GM21423 (cell line): ENCODE data around the gene CAMKMT.

Source experiments
- ATAC-seq: cut with Tn5 transposase; IDR thresholded peaks from one replicate; pipeline ENCODE4 v1.9.1; 2021; ENCODE audit warnings: mild to moderate bottlenecking, moderate library complexity; ENCODE audit not compliant: unreplicated experiment

CAMKMT gene

DNA sequence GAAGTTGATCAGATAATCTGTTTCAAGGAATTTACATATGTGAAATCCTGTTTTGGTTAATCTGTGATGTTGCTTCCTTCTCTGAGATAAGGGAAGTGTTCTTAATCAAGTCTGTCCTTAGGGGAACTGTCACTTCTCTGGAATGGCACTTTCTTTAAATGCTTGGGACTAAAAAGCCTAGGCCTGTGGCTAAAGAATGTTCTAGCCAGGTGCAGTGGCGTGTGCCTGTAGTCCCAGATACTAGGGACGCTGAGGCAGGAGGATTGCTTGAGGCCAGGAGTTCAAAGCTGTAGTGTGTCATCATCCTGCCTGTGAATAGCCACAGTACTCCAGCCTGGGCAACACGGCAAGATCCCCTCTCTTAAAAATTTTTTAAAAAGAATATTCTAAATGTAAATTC is 362.2 kb downstream of the CAMKMT start:
- ATAC-seq = no peak

DNA sequence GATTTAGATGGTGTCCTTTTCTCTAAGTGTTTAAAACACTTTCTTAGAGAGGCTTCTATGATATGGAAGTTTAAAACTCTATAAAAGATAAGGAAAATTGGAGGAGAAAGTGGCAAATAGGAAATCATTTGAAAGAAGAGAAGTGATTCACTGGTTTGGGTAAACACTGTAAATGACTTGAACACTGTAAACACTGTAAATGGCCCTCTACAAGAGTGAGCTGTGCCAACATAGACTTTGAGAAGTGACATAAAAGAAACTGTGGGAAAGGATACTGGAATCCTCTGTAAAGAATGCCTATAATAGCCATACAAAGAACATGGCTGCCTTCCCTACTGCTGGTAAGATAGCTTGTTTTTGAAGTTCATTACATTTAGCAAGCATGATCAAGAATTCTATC is 368.8 kb downstream of the CAMKMT start:
- ATAC-seq = no peak

DNA sequence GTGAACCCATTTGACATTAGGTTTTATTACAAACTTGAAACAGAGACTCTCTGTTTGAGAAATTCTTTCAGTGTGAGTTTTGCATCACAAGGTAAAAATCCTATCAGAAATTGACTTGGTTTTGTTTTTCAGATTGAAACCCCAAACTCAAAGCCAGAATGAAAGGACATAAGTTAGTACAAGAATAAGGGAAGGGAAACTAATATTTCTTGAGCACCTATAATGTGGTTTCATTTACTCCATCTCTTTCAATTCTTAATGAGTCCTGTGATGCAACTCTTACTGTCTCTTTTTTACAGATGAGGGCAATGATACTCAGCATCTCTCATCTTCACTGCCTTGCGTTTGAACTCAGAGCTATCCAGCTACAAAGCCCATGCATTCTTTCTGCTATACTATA is 369.8 kb downstream of the CAMKMT start:
- ATAC-seq = peak; percentile 92

DNA sequence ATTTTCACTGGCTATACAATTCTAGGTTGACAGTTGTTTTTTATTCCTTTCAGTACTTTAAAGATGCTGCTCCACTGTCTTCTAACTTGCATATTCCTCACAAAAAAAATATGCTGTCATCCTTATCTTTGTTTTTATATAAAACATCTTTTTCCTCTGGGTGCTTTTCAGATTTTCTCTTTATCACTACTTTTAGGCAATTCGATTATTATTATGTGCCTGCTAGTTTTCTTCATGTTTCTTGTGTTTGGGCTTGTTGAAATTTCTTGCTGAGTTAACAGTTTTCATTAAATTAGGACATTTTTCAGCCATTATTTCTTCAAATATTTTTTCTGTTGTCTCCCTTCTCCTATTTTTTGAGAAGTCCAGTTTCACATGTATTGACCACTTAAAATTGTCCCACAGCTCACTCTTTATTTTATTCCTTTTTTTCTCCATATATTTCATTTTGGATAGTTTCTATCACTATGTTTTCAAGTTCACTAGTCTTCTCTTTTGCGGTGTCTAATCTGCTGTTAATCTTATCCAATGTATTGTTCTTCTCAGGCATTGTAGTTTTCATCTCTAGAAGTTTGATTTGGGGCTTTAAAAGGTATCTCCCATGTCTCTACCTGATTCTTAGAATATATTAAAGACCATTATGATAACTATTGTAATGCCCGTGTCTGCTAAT is 374.7 kb downstream of the CAMKMT start:
- no peak for ATAC-seq

DNA sequence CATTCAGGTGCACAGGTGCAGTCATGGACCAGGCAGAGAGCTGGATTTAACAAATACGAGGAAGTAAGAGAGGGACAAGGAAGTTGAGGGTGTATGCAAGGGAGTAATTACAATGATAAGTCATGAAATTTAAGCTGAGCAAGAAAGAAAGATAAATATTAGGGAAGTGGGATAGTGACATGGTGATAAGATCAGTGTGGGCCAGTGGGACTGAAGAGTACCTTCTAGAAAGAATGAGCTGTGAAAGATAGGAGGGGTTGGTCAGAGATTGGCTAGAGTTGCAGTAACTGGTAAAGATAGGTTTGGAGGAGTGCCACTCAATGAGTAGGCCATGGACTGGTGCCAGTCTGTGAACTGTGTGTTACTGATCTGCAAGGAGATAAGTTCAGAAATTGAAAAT is 378.9 kb downstream of the CAMKMT start:
- no peak for ATAC-seq

DNA sequence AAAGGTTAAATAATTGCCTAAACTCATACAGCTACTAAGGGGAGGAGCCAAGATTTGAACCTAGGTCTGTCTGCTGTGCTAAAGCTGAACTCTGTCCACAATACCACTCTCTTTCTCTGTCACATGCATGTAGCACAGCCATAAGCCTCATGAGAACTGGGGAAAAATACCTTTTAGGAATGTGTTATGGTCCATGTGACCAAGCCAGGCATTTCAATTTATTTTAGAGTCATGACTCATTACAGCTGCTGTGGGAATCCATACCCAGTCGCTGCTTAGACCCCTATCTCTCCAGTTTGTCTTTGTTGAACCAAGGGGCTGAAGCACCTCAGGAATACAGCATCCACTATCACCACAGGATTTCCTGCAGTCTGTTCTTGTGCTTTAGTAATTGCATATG is 379.8 kb downstream of the CAMKMT start:
- no peak for ATAC-seq

DNA sequence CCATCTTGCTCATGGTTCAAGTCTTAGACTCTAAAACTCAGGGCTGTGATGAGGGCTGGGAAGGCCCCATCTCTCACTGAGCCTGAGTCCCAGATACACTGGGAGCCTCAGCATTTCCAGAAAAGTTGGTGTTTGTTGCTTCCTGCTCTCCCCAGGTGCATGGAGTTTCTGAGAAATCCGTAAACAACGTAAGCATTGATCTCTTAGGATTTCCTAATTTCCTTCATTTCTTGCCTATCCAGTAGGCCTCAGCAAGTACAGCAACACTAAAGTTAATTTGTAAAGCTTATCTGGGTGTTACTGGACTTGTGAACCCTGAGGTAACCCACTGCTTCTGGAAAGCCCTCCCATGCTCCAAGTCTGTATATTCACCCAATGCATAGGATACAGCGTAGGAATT is 380.3 kb downstream of the CAMKMT start:
- no peak for ATAC-seq

DNA sequence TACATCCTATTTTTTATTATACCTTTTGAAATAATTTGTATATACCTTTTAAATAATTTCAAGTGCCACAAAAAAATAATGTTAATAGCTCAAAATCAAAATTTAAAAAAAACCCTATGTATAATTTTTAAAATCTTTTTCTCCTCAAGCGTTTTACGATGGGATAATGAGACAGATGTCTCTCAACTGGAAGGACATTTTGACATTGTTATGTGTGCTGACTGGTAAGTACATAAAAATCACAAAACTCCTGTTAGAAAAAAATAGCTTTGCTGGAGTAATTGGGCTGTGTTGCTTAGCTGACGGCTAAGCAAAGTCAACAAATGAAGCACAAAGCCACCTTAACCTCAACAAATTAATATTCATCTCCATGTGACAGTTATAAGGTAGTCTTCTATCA is 381.7 kb downstream of the CAMKMT start:
- ATAC-seq = no peak

DNA sequence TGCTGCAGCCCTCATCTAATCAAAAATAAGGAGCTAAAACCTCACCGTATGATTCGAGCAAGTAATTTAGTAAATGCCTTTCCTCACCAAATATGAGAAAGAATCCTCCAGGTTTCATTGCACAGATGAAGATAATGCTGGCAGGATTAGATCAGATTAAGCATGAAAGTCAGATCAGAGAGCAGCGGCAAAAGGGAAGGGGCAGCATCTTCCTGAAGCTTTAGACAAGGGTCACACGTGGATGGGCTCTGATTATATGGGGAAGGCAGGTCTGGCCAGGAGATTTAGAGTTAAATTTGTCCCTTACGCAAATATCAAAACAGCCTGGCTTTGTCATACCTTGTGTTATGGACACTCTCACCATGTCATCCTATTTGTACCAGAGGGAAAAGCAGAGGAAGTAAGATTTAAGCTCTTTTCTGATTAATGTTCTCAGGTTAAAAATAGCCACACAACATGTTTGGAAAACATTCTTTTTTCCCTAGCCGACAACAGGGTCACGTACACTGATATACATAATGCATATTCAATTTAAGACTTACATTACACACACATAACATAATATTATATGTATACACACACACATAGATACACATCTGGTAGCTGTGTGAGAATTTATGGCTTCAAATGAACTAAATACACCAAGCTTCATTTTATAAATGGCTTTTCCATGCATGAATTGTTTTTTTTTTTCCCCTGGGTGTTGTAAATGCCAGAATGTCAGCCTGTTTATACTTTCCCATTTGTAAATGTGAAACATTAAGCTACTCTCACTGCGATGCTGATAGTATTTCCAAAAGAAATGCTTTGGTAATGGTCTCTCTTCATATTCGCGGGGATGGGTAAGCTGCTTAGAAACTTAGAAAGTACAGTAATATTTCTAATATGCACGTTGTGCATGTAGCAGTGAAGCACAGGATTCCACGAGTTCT is 383.5 kb downstream of the CAMKMT start:
- ATAC-seq = no peak

DNA sequence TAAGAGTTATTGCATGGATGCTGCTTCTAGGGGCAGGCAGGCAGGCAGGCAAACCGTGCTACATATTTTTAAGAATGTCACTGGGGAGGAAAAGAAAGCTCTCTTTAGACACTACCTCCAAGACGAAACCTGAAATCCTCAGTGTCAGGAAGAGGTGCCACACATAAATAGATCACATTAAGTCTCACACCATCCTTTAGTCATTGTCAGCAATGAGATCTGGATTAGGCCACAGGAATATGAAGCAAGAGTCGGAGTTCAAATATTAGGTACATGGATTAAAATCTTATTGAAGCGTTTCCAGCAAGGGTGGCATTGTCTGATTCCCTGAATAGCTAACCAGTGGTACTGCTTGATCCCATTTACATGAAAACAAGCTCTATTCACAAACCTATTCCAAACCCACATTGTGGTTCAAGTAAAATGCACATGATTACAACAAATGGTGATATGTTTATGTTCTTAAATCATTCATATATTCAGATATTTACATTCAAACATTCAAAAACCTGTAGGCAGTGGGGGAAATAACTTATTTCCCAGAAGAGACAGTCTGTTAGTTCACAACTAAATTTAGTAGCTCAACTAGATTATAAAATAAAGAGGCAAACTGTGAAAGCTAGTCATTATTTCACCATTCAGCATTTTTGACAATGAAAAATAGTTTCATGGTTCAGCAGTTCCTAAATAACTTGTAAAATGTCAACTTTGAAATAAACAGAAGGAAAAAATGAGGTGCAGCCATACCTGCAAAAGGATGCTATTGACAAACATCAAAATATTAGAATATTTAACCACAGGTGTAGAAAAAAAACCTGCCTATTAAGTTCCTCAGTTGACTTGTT is 384.4 kb downstream of the CAMKMT start:
- ATAC-seq = no peak

DNA sequence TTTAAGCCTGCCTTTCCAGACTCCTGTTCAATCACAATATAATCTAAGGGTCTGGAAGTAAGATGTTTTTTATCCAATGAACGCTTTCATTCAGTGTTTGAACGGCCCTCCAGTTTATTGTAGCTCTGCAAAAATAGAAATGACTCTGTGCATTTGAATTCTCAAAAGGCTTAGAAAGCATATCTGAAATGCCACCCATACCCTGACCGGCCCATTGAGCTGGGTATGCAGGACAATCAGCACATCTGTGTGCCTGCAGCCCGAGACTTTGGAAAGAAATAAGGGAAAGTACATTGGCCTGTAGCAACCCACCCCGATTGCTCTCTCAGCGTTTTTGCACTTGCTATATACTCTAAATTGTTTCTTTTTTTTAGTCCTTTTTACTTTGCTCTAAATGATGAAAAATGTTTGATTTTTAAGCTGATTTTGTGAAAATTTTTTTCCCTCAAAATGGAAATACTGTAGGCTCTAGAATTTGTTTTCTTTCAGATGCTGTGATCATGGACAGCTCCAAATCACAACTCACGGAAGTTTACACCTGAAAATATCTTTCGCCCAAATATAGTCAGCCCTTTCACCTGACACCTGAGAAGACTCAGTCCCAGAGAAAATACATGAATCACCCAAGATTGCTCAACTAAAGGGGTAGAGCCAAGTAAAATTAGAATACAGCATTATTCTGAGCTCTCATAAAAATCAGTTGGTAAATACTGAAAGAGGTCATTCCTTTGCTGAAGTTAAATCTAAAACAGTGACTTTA is 385.3 kb downstream of the CAMKMT start:
- ATAC-seq = no peak

DNA sequence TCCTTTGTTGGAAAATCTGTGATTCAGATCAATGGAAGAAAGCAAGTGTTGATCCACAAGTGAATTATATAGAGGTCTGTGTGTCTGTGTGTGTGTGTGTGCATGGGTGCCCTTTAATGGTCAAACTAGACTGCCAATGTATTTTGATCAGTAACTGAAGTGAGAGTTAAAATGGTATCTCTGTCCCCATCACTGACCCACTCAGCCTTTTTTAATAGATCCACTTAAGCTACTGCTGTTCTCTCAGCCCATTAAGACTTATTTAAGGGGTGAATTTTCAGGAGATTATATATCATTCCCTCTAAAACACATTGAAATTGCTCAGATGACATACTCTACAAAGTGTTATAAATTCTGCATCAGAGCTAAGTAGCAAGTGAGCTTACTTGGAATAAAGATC is 386.0 kb downstream of the CAMKMT start:
- ATAC-seq = no peak

DNA sequence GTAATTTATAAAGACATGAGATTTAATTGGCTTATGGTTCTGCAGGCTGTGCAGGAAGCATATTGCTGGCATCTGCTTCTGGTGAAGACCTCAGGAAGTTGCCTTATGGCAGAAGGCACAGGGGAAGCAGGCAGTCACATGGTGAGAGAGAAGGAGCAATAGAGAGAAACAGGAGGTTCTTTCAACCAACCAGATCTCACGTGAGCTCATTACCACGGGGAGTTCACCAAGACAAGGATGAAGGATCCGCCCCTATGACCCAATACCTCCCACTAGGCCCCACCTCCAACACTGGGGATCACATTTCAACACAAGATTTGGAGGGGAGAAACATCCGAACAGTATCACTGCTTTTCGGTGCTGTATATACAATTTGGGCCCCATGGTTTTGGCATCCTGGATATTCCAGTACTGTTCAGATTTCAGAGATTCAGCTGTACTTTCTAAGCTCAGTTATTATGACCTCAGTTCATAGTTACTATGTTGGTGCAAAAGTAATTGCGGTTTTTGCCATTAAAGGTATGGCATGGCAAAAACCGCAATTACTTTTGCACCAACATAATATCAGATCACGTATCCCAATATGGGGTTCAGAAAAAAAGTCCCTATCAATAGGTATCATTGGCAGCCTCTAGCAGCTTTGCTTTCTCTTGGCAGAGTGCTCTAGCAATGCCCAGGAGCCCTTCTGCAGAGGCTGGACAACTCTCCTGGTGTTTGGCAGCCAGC is 390.2 kb downstream of the CAMKMT start:
- ATAC-seq = no peak

DNA sequence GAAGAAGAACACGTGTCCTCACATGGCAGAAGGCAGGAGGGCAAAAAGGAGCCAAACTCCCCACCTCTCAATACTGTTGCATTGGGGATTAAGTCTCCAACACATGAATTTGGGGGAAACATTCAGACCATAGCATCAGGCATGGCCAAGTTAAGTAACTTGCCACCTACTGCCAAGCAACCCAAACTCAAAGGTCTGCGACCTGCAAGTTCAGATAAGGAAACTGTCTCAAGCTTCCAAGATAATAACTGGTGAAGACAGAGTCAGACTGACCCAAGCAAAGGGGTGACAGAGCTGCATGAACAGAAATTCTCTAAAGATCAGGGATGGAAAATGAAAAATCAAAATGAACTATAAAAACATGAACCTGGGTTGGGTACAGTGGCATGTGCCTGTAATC is 391.0 kb downstream of the CAMKMT start:
- ATAC-seq = no peak

DNA sequence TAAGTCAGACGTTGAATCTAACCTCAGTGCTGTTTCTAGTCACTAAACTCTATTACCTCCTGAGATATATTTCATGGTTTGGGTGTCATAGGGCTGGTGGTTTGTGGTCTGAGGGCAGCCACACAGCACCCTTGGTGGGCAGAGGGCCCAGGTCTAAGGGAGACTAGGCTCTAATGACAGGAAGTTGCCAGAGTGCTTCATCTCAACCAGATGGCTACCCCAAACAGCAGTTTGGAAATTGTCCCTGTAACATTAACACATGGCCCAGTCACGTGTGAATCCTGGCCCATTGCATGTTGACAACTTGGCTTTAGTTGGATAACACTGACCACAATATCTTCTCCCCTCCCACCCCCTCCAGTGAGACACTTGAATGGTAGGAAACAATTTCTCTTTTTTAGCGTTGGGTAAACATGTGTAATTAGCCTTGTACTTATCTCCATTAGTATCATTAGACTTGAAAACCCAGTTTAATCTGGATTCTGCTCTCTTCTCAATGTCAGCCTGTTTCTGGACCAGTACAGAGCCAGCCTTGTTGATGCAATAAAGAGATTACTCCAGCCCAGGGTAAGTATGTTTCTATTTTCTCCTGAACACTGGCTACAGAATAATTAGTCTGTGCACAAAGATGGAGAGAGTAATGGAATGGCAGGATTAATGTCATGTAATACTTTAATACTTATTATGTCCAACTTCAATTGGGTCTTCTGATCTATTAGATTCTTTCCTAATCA is 392.0 kb downstream of the CAMKMT start:
- peak; percentile 94 for ATAC-seq

DNA sequence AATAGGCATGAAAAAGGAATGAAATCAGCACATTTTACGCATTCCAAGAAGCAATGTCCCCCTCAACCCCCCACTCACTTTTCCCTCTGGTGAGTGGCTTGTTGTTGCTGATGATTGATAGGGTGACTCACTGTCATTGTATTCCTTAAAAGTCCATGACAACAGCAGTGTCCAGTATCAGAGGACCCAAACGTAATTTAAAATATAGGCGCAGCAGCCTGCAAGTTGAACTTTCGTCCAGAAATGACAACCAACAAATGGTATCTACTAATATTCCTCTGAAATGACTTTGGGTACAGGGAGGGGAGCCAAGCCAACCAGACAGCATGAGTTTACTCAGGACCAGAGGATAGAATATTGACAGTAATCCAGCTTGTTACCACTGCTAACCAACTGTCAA is 396.8 kb downstream of the CAMKMT start:
- ATAC-seq = no peak

DNA sequence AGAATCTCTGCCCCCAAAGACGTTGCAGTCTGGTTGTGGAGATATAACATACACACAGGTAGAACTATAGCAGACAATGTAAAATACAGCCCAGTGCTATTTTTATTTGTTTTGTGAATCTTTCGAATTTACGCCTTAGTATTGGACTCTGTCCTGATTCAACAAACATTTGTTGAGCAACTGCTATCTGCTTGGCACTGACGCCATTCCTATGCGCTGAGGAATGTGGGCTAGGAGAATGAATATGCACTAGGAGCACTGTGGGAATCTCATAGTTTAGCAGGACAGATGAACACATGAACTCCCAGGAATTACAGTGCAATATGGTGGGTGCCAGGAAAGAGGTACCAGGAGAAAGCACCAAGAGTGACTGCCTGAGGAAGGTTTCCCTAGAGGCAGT is 398.1 kb downstream of the CAMKMT start:
- no peak for ATAC-seq

DNA sequence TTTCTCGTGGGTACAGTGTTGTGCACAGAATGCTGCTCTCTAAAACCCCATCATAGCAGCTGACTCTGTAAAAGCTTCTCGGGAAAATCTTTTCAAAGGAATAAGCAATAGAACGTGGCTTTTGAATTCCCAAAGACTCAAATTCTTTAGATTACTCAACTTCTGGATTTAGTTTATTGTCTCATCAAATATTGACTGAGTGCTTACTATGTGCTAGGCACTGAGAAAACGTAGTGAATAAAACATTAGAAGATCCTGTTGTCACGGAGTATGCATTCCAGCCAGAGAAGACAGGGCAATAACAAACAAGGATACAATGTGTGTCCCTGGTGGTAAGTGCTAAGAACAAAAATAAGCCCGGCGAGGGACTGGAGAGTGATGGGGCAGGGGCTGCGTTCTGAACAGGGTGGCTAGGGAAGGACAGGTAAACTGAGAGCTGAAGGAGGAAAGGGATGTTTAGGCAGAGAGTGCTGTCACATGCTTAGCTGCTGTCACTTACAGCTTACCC is 401.6 kb downstream of the CAMKMT start:
- no peak for ATAC-seq

DNA sequence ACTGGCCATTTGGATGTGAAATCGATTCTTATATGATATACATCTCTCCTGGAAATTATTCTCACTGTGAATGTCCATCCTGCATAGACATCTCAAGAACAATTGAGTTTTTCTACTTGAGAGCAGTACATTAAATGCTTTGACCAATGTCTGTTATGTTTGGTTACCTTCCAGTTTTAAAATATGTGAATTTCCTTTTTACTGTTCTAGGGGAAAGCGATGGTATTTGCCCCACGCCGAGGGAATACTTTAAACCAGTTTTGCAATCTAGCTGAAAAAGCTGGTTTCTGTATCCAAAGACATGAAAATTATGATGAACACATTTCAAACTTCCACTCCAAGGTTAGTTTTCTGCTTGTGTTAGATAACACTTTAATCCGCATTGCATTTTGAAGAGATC is 404.5 kb downstream of the CAMKMT start:
- no peak for ATAC-seq
